ENCODE results near the gene PAEP. TPM values are rescaled to one million over a fixed set of nuclear protein-coding genes. Genes with fewer than 3 reads are reported as not detected.

Gene PAEP
- total RNA-seq, 1 donor from 2014 or later = not detected

- Histone ChIP-seq H3K36me3 (no peaks in the 10 kb centered on the region), H3K27me3 (ENCODE audit: low read depth) (peaks cover 95% of the 10 kb centered on the region), H3K4me1 (no peaks in the 10 kb centered on the region), H3K27ac (replicated peaks) (no peak overlapping the region), H3K9me3 (replicated peaks) (no peaks in the 10 kb centered on the region), H3K4me3 (no peak overlapping the region)
- TF ChIP-seq, protein P1, sequence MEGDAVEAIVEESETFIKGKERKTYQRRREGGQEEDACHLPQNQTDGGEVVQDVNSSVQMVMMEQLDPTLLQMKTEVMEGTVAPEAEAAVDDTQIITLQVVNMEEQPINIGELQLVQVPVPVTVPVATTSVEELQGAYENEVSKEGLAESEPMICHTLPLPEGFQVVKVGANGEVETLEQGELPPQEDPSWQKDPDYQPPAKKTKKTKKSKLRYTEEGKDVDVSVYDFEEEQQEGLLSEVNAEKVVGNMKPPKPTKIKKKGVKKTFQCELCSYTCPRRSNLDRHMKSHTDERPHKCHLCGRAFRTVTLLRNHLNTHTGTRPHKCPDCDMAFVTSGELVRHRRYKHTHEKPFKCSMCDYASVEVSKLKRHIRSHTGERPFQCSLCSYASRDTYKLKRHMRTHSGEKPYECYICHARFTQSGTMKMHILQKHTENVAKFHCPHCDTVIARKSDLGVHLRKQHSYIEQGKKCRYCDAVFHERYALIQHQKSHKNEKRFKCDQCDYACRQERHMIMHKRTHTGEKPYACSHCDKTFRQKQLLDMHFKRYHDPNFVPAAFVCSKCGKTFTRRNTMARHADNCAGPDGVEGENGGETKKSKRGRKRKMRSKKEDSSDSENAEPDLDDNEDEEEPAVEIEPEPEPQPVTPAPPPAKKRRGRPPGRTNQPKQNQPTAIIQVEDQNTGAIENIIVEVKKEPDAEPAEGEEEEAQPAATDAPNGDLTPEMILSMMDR (IDR thresholded peaks at IDR 0.05; ENCODE audit: borderline replicate concordance) = no peak
- no peak for DNase-seq
- intact Hi-C loops (cut with micrococcal nuclease) = no loop called here
These were observed 54.4 kb downstream of the PAEP start for GRCh38 chr9:135615666-135616618.

Other genes with a start within 250 kb of the PAEP start
- gene PPP1R26, start 82.0 kb upstream of the PAEP start, total RNA-seq = 20.9 TPM
- 42.6 TPM for gene MRPS2, start 61.1 kb upstream of the PAEP start, total RNA-seq
- gene LCN1, start 40.3 kb upstream of the PAEP start, total RNA-seq = not detected
- gene OBP2A, start 15.6 kb upstream of the PAEP start, total RNA-seq = not detected
- not detected for gene GLT6D1, start 77.8 kb downstream of the PAEP start, total RNA-seq
- gene LCN9, start 101.6 kb downstream of the PAEP start, total RNA-seq = not detected
- not detected for gene SOHLH1, start 137.7 kb downstream of the PAEP start, total RNA-seq
- 3.3 TPM for gene KCNT1, start 140.4 kb downstream of the PAEP start, total RNA-seq

All from left ventricle myocardium inferior (tissue), 1 donor.